ENCODE results near the gene ZFP30. TPM values are rescaled to one million over a fixed set of nuclear protein-coding genes. Genes with fewer than 3 reads are reported as not detected.
A peak's percentile ranks its signal among the peaks of the same experiment; 100 is the strongest.

ZFP30 gene
- total and polyA plus RNA-seq, 2 of the 13 experiments (the other 11 are each of a cell fraction or from before 2014, with no cell fraction given): 3.4 to 19.2 TPM

DNA sequence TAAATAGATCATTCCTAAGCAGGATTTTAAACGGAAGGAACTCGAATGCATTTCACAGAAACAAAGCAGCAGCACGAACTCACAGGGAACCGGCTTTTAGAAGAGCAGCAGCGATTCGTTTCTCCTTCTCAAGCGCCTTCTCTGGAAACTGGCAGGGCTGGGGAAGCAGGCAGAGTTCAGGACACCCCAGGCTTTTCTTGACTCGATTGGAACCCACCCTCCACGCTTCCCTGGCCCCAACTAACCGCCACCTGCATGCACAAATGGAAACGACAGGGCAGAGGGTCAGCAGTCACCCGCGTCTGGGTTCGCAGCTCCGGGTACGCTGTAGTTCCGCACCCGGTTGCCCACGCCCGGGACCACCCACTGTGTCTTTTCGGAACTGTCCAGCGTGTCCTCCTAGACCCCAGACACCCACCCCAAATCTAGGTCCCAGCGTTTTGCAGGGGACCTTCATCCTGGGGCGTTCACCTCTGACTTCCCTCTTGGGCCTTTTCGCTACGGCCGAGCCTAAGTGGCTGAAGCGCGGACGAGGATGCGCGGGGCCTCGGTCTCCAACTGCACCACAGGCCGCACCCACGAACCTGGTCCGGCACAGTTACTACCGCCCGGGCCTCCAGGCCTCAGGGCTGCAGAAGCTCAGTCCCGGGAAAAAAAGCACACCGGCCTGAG, 500 bp downstream of the ZFP30 start (continued):
- TF ChIP-seq, protein P1, sequence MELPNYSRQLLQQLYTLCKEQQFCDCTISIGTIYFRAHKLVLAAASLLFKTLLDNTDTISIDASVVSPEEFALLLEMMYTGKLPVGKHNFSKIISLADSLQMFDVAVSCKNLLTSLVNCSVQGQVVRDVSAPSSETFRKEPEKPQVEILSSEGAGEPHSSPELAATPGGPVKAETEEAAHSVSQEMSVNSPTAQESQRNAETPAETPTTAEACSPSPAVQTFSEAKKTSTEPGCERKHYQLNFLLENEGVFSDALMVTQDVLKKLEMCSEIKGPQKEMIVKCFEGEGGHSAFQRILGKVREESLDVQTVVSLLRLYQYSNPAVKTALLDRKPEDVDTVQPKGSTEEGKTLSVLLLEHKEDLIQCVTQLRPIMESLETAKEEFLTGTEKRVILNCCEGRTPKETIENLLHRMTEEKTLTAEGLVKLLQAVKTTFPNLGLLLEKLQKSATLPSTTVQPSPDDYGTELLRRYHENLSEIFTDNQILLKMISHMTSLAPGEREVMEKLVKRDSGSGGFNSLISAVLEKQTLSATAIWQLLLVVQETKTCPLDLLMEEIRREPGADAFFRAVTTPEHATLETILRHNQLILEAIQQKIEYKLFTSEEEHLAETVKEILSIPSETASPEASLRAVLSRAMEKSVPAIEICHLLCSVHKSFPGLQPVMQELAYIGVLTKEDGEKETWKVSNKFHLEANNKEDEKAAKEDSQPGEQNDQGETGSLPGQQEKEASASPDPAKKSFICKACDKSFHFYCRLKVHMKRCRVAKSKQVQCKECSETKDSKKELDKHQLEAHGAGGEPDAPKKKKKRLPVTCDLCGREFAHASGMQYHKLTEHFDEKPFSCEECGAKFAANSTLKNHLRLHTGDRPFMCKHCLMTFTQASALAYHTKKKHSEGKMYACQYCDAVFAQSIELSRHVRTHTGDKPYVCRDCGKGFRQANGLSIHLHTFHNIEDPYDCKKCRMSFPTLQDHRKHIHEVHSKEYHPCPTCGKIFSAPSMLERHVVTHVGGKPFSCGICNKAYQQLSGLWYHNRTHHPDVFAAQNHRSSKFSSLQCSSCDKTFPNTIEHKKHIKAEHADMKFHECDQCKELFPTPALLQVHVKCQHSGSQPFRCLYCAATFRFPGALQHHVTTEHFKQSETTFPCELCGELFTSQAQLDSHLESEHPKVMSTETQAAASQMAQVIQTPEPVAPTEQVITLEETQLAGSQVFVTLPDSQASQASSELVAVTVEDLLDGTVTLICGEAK (IDR thresholded peaks at IDR 0.05): no peak
- TF ChIP-seq, protein P1 (CRISPR knock-in tag; IDR thresholded peaks at IDR 0.05): peak; percentile 74
- TF ChIP-seq, protein P2, sequence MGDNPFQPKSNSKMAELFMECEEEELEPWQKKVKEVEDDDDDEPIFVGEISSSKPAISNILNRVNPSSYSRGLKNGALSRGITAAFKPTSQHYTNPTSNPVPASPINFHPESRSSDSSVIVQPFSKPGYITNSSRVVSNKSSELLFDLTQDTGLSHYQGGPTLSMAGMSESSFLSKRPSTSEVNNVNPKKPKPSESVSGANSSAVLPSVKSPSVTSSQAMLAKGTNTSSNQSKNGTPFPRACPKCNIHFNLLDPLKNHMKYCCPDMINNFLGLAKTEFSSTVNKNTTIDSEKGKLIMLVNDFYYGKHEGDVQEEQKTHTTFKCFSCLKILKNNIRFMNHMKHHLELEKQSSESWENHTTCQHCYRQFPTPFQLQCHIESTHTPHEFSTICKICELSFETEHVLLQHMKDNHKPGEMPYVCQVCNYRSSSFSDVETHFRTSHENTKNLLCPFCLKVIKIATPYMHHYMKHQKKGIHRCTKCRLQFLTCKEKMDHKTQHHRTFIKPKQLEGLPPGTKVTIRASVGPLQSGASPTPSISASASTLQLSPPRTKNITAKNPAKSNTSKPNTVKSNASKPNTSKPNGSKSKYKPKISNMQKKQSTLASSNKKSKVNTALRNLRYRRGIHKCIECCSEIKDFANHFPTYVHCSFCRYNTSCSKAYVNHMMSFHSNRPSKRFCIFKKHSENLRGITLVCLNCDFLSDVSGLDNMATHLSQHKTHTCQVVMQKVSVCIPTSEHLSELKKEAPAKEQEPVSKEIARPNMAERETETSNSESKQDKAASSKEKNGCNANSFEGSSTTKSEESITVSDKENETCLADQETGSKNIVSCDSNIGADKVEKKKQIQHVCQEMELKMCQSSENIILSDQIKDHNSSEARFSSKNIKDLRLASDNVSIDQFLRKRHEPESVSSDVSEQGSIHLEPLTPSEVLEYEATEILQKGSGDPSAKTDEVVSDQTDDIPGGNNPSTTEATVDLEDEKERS (CRISPR knock-in tag; IDR thresholded peaks at IDR 0.05): peak; percentile 88; the same call in 1 of the 2 replicates
- TF ChIP-seq ASH2L (IDR thresholded peaks at IDR 0.05; ENCODE audit: insufficient read length, low read depth, low read length) (peak; percentile 54), ZNF441 (CRISPR knock-in tag; IDR thresholded peaks at IDR 0.05; ENCODE audit: borderline replicate concordance) (0 out of 2 replicates have a peak, but pooled peaks have one; percentile 7), GZF1 (CRISPR knock-in tag; IDR thresholded peaks at IDR 0.05) (peak; percentile 90)
- TF ChIP-seq, protein P3, sequence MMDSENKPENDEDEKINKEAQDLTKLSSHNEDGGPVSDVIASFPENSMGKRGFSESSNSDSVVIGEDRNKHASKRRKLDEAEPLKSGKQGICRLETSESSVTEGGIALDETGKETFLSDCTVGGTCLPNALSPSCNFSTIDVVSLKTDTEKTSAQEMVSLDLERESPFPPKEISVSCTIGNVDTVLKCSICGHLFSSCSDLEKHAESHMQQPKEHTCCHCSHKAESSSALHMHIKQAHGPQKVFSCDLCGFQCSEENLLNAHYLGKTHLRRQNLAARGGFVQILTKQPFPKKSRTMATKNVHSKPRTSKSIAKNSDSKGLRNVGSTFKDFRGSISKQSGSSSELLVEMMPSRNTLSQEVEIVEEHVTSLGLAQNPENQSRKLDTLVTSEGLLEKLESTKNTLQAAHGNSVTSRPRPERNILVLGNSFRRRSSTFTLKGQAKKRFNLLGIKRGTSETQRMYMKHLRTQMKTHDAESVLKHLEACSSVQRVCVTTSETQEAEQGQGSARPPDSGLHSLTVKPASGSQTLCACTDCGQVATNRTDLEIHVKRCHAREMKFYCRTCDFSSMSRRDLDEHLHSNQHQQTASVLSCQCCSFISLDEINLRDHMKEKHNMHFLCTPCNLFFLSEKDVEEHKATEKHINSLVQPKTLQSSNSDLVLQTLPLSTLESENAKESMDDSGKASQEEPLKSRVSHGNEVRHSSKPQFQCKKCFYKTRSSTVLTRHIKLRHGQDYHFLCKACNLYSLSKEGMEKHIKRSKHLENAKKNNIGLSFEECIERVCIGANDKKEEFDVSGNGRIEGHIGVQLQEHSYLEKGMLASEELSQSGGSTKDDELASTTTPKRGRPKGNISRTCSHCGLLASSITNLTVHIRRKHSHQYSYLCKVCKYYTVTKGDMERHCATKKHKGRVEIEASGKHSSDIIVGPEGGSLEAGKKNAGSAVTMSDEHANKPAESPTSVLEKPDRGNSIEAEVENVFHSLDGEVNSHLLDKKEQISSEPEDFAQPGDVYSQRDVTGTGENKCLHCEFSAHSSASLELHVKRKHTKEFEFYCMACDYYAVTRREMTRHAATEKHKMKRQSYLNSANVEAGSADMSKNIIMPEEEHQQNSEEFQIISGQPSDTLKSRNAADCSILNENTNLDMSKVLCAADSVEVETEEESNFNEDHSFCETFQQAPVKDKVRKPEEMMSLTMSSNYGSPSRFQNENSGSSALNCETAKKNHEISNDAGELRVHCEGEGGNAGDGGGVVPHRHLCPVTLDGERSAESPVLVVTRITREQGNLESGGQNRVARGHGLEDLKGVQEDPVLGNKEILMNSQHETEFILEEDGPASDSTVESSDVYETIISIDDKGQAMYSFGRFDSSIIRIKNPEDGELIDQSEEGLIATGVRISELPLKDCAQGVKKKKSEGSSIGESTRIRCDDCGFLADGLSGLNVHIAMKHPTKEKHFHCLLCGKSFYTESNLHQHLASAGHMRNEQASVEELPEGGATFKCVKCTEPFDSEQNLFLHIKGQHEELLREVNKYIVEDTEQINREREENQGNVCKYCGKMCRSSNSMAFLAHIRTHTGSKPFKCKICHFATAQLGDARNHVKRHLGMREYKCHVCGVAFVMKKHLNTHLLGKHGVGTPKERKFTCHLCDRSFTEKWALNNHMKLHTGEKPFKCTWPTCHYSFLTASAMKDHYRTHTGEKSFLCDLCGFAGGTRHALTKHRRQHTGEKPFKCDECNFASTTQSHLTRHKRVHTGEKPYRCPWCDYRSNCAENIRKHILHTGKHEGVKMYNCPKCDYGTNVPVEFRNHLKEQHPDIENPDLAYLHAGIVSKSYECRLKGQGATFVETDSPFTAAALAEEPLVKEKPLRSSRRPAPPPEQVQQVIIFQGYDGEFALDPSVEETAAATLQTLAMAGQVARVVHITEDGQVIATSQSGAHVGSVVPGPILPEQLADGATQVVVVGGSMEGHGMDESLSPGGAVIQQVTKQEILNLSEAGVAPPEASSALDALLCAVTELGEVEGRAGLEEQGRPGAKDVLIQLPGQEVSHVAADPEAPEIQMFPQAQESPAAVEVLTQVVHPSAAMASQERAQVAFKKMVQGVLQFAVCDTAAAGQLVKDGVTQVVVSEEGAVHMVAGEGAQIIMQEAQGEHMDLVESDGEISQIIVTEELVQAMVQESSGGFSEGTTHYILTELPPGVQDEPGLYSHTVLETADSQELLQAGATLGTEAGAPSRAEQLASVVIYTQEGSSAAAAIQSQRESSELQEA (CRISPR knock-in tag; IDR thresholded peaks at IDR 0.05; ENCODE audit: not compliant biosample characterization): peak; percentile 37
